IMR-90 (cell line): ENCODE data around the gene EXOC2. TPM values are rescaled to one million over a fixed set of nuclear protein-coding genes. Genes with fewer than 3 reads are reported as not detected.

Experiments used
- ATAC-seq: fragments of 200-7000 bp; cut with Tn5 transposase; 2 replicates; pipeline ENCODE4 v1.9.1; 2020; ENCODE audit warnings: low read depth, mild to moderate bottlenecking, moderate library complexity
- BruUV-seq: library from RNA; stranded (reverse); fragments of 400-500 nt; replicated peaks from 2 replicates; lab custom pipeline; 2021; lab: Mats Ljungman, UMichigan
- CTCF ChIA-PET: fragments of 300-600 bp; formaldehyde crosslinking; extraction: SDS; loops from one replicate; lab custom pipeline; 2021; ENCODE audit warnings: antibody characterized with exemption; lab: Yijun Ruan, JAX
- POLR2A ChIA-PET: fragments of 300-600 bp; sonication (Branson Sonifier 250); formaldehyde crosslinking; loops from one replicate; lab custom pipeline; 2022; ENCODE audit warnings: antibody characterized with exemption; ENCODE audit not compliant: unreplicated experiment; lab: Charles Lee
- DNase-seq: peaks from one replicate; pipeline ENCODE4 v3.0.0; 2013
- H2AFZ ChIP-seq: replicated peaks from 2 replicates; pipeline ENCODE3; 2013; ENCODE audit warnings: low read length, mild to moderate bottlenecking; ENCODE audit not compliant: poor library complexity
- H2AK5ac ChIP-seq: 2 replicates; pipeline ENCODE4 v1.6.1; 2013; ENCODE audit warnings: low read depth, low read length, inconsistent platforms
- H2AK9ac ChIP-seq: replicated peaks from 2 replicates; pipeline ENCODE3; 2013; ENCODE audit warnings: mild to moderate bottlenecking, low read depth, low read length, moderate library complexity; ENCODE audit not compliant: poor library complexity
- H2BK120ac ChIP-seq: 2 replicates; pipeline ENCODE4 v1.6.1; 2013; ENCODE audit warnings: low read depth, low read length, inconsistent platforms
- H2BK15ac ChIP-seq: 3 replicates; pipeline ENCODE4 v1.6.1; 2013; ENCODE audit warnings: low read depth, low read length, inconsistent platforms
- H2BK20ac ChIP-seq: 2 replicates; pipeline ENCODE4 v1.6.1; 2013; ENCODE audit warnings: low read depth, mild to moderate bottlenecking, inconsistent platforms, low read length, moderate library complexity
- H2BK5ac ChIP-seq: 2 replicates; pipeline ENCODE4 v1.6.1; 2013; ENCODE audit warnings: mild to moderate bottlenecking, low read depth, low read length, inconsistent platforms; ENCODE audit not compliant: poor library complexity, severe bottlenecking
- H3K14ac ChIP-seq: replicated peaks from 2 replicates; pipeline ENCODE4 v1.6.1; 2013; ENCODE audit warnings: low read depth, low read length, inconsistent platforms
- H3K18ac ChIP-seq: 2 replicates; pipeline ENCODE4 v1.6.1; 2013; ENCODE audit warnings: low read depth, low read length, control low read depth
- H3K23ac ChIP-seq: 2 replicates; pipeline ENCODE4 v1.6.1; 2013; ENCODE audit warnings: low read depth, low read length, inconsistent platforms
- H3K27ac ChIP-seq: 2 replicates; pipeline ENCODE4 v1.5.1; 2013; ENCODE audit warnings: mild to moderate bottlenecking, control low read depth, low read length; ENCODE audit not compliant: insufficient read depth
- H3K27me3 ChIP-seq: 2 replicates; pipeline ENCODE4 v1.6.1; 2013; ENCODE audit warnings: low read length; ENCODE audit not compliant: control insufficient read depth, insufficient read depth
- H3K36me3 ChIP-seq: 2 replicates; pipeline ENCODE4 v1.6.1; 2013; ENCODE audit warnings: low read length, mixed read lengths; ENCODE audit not compliant: control insufficient read depth, insufficient read depth
- H3K4ac ChIP-seq: 2 replicates; pipeline ENCODE4 v1.6.1; 2013; ENCODE audit warnings: low read depth, low read length, inconsistent platforms
- H3K4me1 ChIP-seq: 2 replicates; pipeline ENCODE4 v1.6.1; 2013; ENCODE audit warnings: low read length, mixed read lengths; ENCODE audit not compliant: control insufficient read depth, insufficient read depth
- H3K4me2 ChIP-seq: 2 replicates; pipeline ENCODE4 v1.6.1; 2013; ENCODE audit warnings: low read depth, mild to moderate bottlenecking, control low read depth, low read length, moderate library complexity
- H3K4me3 ChIP-seq: 2 replicates; pipeline ENCODE4 v1.5.1; 2013; ENCODE audit warnings: low read depth, mild to moderate bottlenecking, control low read depth, low read length, moderate library complexity; ENCODE audit not compliant: insufficient read depth
- H3K56ac ChIP-seq: 2 replicates; pipeline ENCODE4 v1.6.1; 2013; ENCODE audit warnings: low read length, inconsistent platforms; ENCODE audit not compliant: insufficient read depth; ENCODE audit errors: extremely low read depth
- H3K79me1 ChIP-seq, 2 experiments: 2 replicates each; pipeline ENCODE4 v1.6.1; 2013; ENCODE audit warnings: low read length in 2 of 2, inconsistent platforms in 1 of 2, low read depth in 1 of 2
- H3K9ac ChIP-seq: 2 replicates; pipeline ENCODE4 v1.6.1; 2013; ENCODE audit warnings: low read depth, low read length, control low read depth
- H3K9me1 ChIP-seq: 2 replicates; pipeline ENCODE4 v1.6.1; 2013; ENCODE audit warnings: low read length, inconsistent platforms; ENCODE audit not compliant: insufficient read depth
- H3K9me3 ChIP-seq: 2 replicates; pipeline ENCODE4 v1.6.1; 2013; ENCODE audit warnings: low read length; ENCODE audit not compliant: control insufficient read depth, insufficient read depth
- H4K20me1 ChIP-seq: 2 replicates; pipeline ENCODE4 v1.6.1; 2013; ENCODE audit warnings: low read length, inconsistent platforms; ENCODE audit not compliant: insufficient read depth
- H4K5ac ChIP-seq: 2 replicates; pipeline ENCODE4 v1.6.1; 2013; ENCODE audit warnings: mild to moderate bottlenecking, low read depth, low read length, control low read depth
- H4K8ac ChIP-seq, 2 experiments: 2 replicates each; pipeline ENCODE4 v1.6.1; 2013; ENCODE audit warnings: low read depth in 2 of 2, low read length in 2 of 2, control low read depth in 1 of 2, inconsistent platforms in 1 of 2
- H4K91ac ChIP-seq: 2 replicates; pipeline ENCODE4 v1.6.1; 2013; ENCODE audit warnings: low read depth, low read length, inconsistent platforms; ENCODE audit not compliant: insufficient read depth
- BHLHE40 ChIP-seq: fragments of 150-350 bp; IDR thresholded peaks from 2 replicates; pipeline ENCODE4 v1.6.1; 2016; ENCODE audit warnings: mild to moderate bottlenecking, low read depth, low read length
- CEBPB ChIP-seq: IDR thresholded peaks from 2 replicates; pipeline ENCODE4 v1.6.1; 2012; ENCODE audit warnings: low read depth, low read length, improper control_type of control experiment
- CHD1 ChIP-seq: IDR thresholded peaks from 2 replicates; pipeline ENCODE4 v1.6.1; 2012; ENCODE audit warnings: low read depth, low read length, improper control_type of control experiment
- CTCF ChIP-seq: conservative IDR thresholded peaks from 2 replicates; pipeline ENCODE4 v1.5.1; 2012; ENCODE audit warnings: mild to moderate bottlenecking, low read depth, low read length, improper control_type of control experiment
- ELK1 ChIP-seq: fragments of 150-350 bp; IDR thresholded peaks from 2 replicates; pipeline ENCODE4 v1.6.1; 2016; ENCODE audit warnings: low read depth, mild to moderate bottlenecking, low read length, moderate library complexity, borderline replicate concordance
- FOS ChIP-seq: fragments of 150-350 bp; IDR thresholded peaks from 2 replicates; pipeline ENCODE4 v1.6.1; 2016; ENCODE audit warnings: low read depth, low read length
- MAFK ChIP-seq: IDR thresholded peaks from 2 replicates; pipeline ENCODE4 v1.6.1; 2012; ENCODE audit warnings: low read depth, low read length, improper control_type of control experiment
- MAZ ChIP-seq: IDR thresholded peaks from 2 replicates; pipeline ENCODE4 v1.6.1; 2012; ENCODE audit warnings: low read depth, mild to moderate bottlenecking, low read length, improper control_type of control experiment, moderate library complexity, borderline replicate concordance
- MXI1 ChIP-seq: IDR thresholded peaks from 2 replicates; pipeline ENCODE4 v1.6.1; 2012; ENCODE audit warnings: low read depth, mild to moderate bottlenecking, low read length, moderate library complexity, borderline replicate concordance
- NFE2L2 ChIP-seq: fragments of 150-350 bp; IDR thresholded peaks from 2 replicates; pipeline ENCODE4 v1.6.1; 2016; ENCODE audit warnings: low read depth, mild to moderate bottlenecking, low read length
- POLR2A ChIP-seq: IDR thresholded peaks from 2 replicates; pipeline ENCODE4 v1.6.1; 2012; ENCODE audit warnings: mild to moderate bottlenecking, low read depth, low read length
- RAD21 ChIP-seq: IDR thresholded peaks from 2 replicates; pipeline ENCODE4 v1.6.1; 2012; ENCODE audit warnings: low read length, improper control_type of control experiment
- RCOR1 ChIP-seq: IDR thresholded peaks from 2 replicates; pipeline ENCODE4 v1.6.1; 2012; ENCODE audit warnings: mild to moderate bottlenecking, low read length, improper control_type of control experiment; ENCODE audit not compliant: insufficient replicate concordance
- RFX5 ChIP-seq: IDR thresholded peaks from 2 replicates; pipeline ENCODE4 v1.8.0; 2012; ENCODE audit warnings: low read depth, mild to moderate bottlenecking, low read length, moderate library complexity
- SMC3 ChIP-seq: fragments of 150-350 bp; IDR thresholded peaks from 2 replicates; pipeline ENCODE4 v1.6.1; 2016; ENCODE audit warnings: low read depth, mild to moderate bottlenecking, antibody characterized with exemption, low read length, moderate library complexity
- USF2 ChIP-seq: fragments of 150-350 bp; IDR thresholded peaks from 2 replicates; pipeline ENCODE4 v1.6.1; 2017; ENCODE audit warnings: mild to moderate bottlenecking, antibody characterized with exemption, low read length, low read depth
- WGBS, 2 experiments: methylation state at CpG; one replicate each; pipeline versions ENCODE4 v1.1.5 to v1.1.7; 2013; ENCODE audit warnings: missing lambda C conversion rate in 2 of 2; ENCODE audit not compliant: insufficient read length in 1 of 2; ENCODE audit errors: extremely low coverage in 2 of 2; 5-methylcytosine and 5-hydroxymethylcytosine counted together
- dilution Hi-C: fragments of 300-500 bp; cut with HindIII; formaldehyde crosslinking; loops from one replicate; pipeline ENCODE4 v1.14.3; 2018; ENCODE audit warnings: low sequenced_read_pairs; ENCODE audit not compliant: unreplicated experiment
- in situ Hi-C: fragments of 300-500 bp; cut with MboI; formaldehyde crosslinking; loops from 3 replicates; pipeline ENCODE4 v1.14.3; 2019; ENCODE audit warnings: low sequenced_read_pairs, inconsistent platforms, mixed read lengths
- intact Hi-C: fragments of 100-400 bp; cut with micrococcal nuclease; formaldehyde crosslinking; loops from 2 replicates; pipeline ENCODE4 v1.10.0; 2022
- polyA plus RNA-seq, 3 experiments: library from polyadenylated mRNA; depleted of rRNA; stranded (reverse); fragments of >200 nt; gene quantifications; 2 replicates each; pipeline ENCODE4 v1.2.3, GENCODE V29; 2012; ENCODE audit warnings: low replicate concordance in 1 of 3
- total RNA-seq: library from RNA; depleted of rRNA; stranded (reverse); fragments of >200 nt; gene quantifications from 2 replicates; pipeline ENCODE4 v1.2.3, GENCODE V29; 2012

The EXOC2 gene
- total and polyA plus RNA-seq, 2 of the 4 experiments (the other 2 are of a cell fraction), result 13.1 to 37.3 TPM

- Histone ChIP-seq H3K9ac (no peak overlapping the region), H3K4me1 (no peaks in the 10 kb centered on the region), H3K36me3 (peaks cover 8% of the 10 kb centered on the region), H3K9me3 (no peaks in the 10 kb centered on the region), H3K79me1 (peaks cover 17 to 36% of the 10 kb centered on the region in 2 experiments), H3K4me2 (no peak overlapping the region), H3K56ac (no peak overlapping the region), H3K27ac (no peak overlapping the region), H3K9me1 (peaks cover 15% of the 10 kb centered on the region), H2BK15ac (no peak overlapping the region), H2BK120ac (no peak overlapping the region), H4K20me1 (no peaks in the 10 kb centered on the region), H3K23ac (no peak overlapping the region), H2AFZ (no peak overlapping the region), H2BK5ac (no peak overlapping the region), H3K27me3 (no peaks in the 10 kb centered on the region), H4K8ac (no peak overlapping the region), H3K4ac (no peak overlapping the region), H4K5ac (no peak overlapping the region), H4K91ac (no peak overlapping the region), H3K14ac (no peak overlapping the region), H3K4me3 (no peak overlapping the region), H3K18ac (no peak overlapping the region), H2AK9ac (no peak overlapping the region), H2AK5ac (no peak overlapping the region), H2BK20ac (no peak overlapping the region)
- ATAC-seq, result no peak
- POLR2A ChIA-PET, result no interaction called here
- no TSS peak for BruUV-seq
- no peak for DNase-seq
- dilution Hi-C loops, result no loop called here
- TF ChIP-seq CTCF, result no peak
- TF ChIP-seq NFE2L2, result no peak
- TF ChIP-seq MAFK, result no peak
- TF ChIP-seq CEBPB, result no peak
- TF ChIP-seq RFX5, result no peak
- TF ChIP-seq ELK1, result no peak
- no peak for TF ChIP-seq RCOR1
- TF ChIP-seq USF2, result no peak
- no peak for TF ChIP-seq MXI1
- TF ChIP-seq SMC3, result no peak
- no peak for TF ChIP-seq CHD1
- TF ChIP-seq POLR2A, result no peak
- no peak for TF ChIP-seq FOS
- no peak for TF ChIP-seq BHLHE40
- TF ChIP-seq RAD21, result no peak
- TF ChIP-seq MAZ, result no peak
- intact Hi-C loops, result loop anchor here (10.0 kb wide), 1 partner anchor 165 kb away; no protein-coding TSS in a partner anchor
- CTCF ChIA-PET, result no interaction called here
- in situ Hi-C loops, result no loop called here
- 100% methylated on average over 6 of the region's 11 CpGs; no CpG with 5 or more reads in 1 of the 2 experiments for WGBS, 2 experiments
These were observed 72.8 kb downstream of the EXOC2 start for GRCh38 chr6:620166-620565.
